Measurements from ENCODE around the gene PIP5K1C.

PIP5K1C gene

GRCh38 chr19:3721887-3722442, 21.7 kb upstream of the PIP5K1C start:
- no peak for TF ChIP-seq CTCF (IDR thresholded peaks at IDR 0.05; ENCODE audit: low read length, missing control alignments)
- no peak overlapping the region for H3K4me3 ChIP-seq (replicated peaks; ENCODE audit: low read depth, low read length)
- no peak for DNase-seq (ENCODE audit: low read depth)

GRCh38 chr19:3721131-3721886, 21.0 kb upstream of the PIP5K1C start:
- no peak for TF ChIP-seq CTCF (IDR thresholded peaks at IDR 0.05; ENCODE audit: low read length, missing control alignments)
- DNase-seq (ENCODE audit: low read depth) = peak; percentile 86
- H3K4me3 ChIP-seq (replicated peaks; ENCODE audit: low read depth, low read length) = no peak overlapping the region

- no peak for DNase-seq (ENCODE audit: low read depth)
- no peak overlapping the region for H3K4me3 ChIP-seq (replicated peaks; ENCODE audit: low read depth, low read length)
- TF ChIP-seq CTCF (IDR thresholded peaks at IDR 0.05; ENCODE audit: low read length, missing control alignments) = no peak
Measured at GRCh38 chr19:3720349-3720917, 20.2 kb upstream of the PIP5K1C start.

- no peak for TF ChIP-seq CTCF (IDR thresholded peaks at IDR 0.05; ENCODE audit: low read length, missing control alignments)
- H3K4me3 ChIP-seq (replicated peaks; ENCODE audit: low read depth, low read length) = no peak overlapping the region
- no peak for DNase-seq (ENCODE audit: low read depth)
Measured at GRCh38 chr19:3719868-3720267, 19.6 kb upstream of the PIP5K1C start.

GRCh38 chr19:3716147-3716668, 15.9 kb upstream of the PIP5K1C start:
- no peak overlapping the region for H3K4me3 ChIP-seq (replicated peaks; ENCODE audit: low read depth, low read length)
- no peak for TF ChIP-seq CTCF (IDR thresholded peaks at IDR 0.05; ENCODE audit: low read length, missing control alignments)

GRCh38 chr19:3712663-3713611, 12.7 kb upstream of the PIP5K1C start:
- H3K4me3 ChIP-seq (replicated peaks; ENCODE audit: low read depth, low read length) = no peak overlapping the region
- no peak for TF ChIP-seq CTCF (IDR thresholded peaks at IDR 0.05; ENCODE audit: low read length, missing control alignments)
- DNase-seq (ENCODE audit: low read depth) = no peak

More at GRCh38 chr19:3716147-3716668, 15.9 kb upstream of the PIP5K1C start:
- no peak for DNase-seq (ENCODE audit: low read depth)
